Progenitor cell of endocrine pancreas (in vitro differentiated cells): ENCODE data around the gene DLGAP3. TPM values are rescaled to one million over a fixed set of nuclear protein-coding genes. Genes with fewer than 3 reads are reported as not detected.

Experiments
- DNase-seq: peaks from one replicate; pipeline ENCODE4 v3.0.0; 2021; ENCODE audit warnings: low spot score; ENCODE audit not compliant: unreplicated experiment
- H3K27ac Mint-ChIP-seq: 2 replicates; pipeline ENCODE4 v1.8.0; 2021; ENCODE audit warnings: mild to moderate bottlenecking, moderate library complexity, mixed read lengths
- H3K27me3 Mint-ChIP-seq: 2 replicates; pipeline ENCODE4 v1.8.0; 2021; ENCODE audit warnings: mixed read lengths
- H3K36me3 Mint-ChIP-seq: 2 replicates; pipeline ENCODE4 v1.8.0; 2022; ENCODE audit warnings: mixed read lengths; ENCODE audit not compliant: insufficient read depth
- H3K4me1 Mint-ChIP-seq: 2 replicates; pipeline ENCODE4 v1.8.0; 2021; ENCODE audit warnings: low read depth, mixed read lengths
- H3K4me3 Mint-ChIP-seq: 2 replicates; pipeline ENCODE4 v1.8.0; 2021; ENCODE audit warnings: low read depth, mild to moderate bottlenecking, moderate library complexity, mixed read lengths
- H3K9me3 Mint-ChIP-seq: 2 replicates; pipeline ENCODE4 v1.8.0; 2021; ENCODE audit warnings: low read depth, mixed read lengths
- total RNA-seq: library from RNA; stranded (reverse); gene quantifications from 2 replicates; pipeline ENCODE4 v1.2.1, GENCODE V29; 2021
- TF ChIP-seq, protein P1 (sequence below): fragments of 200-600 bp; sonication (generic); IDR thresholded peaks from one replicate; pipeline ENCODE4 v1.5.0; 2021; ENCODE audit warnings: antibody characterized with exemption, mild to moderate bottlenecking; ENCODE audit not compliant: unreplicated experiment

Gene DLGAP3
- total RNA-seq, 1 donor from 2014 or later = 1.3 TPM

DNA sequence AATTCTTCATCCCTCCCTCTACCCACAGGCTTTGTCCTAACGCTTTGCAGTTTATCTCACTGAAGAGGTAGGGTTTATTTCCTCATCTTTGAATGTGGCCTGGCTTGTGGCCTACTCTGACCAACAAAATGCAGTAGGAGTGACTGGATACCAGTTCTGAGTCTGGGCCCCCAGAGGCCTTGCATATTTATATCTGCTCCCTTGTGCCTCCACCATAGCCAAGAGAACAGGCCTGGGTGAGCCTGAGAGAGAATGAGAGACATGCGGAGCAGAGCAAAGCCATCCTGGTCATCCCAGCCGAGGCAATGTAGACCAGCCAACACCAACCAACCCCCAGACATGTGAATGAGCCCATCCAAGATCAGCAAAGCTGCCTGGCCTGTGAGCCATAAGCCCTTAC, 100.2 kb downstream of the DLGAP3 start:
- TF ChIP-seq, protein P1, sequence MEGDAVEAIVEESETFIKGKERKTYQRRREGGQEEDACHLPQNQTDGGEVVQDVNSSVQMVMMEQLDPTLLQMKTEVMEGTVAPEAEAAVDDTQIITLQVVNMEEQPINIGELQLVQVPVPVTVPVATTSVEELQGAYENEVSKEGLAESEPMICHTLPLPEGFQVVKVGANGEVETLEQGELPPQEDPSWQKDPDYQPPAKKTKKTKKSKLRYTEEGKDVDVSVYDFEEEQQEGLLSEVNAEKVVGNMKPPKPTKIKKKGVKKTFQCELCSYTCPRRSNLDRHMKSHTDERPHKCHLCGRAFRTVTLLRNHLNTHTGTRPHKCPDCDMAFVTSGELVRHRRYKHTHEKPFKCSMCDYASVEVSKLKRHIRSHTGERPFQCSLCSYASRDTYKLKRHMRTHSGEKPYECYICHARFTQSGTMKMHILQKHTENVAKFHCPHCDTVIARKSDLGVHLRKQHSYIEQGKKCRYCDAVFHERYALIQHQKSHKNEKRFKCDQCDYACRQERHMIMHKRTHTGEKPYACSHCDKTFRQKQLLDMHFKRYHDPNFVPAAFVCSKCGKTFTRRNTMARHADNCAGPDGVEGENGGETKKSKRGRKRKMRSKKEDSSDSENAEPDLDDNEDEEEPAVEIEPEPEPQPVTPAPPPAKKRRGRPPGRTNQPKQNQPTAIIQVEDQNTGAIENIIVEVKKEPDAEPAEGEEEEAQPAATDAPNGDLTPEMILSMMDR = no peak
- no peak overlapping the region for H3K4me3 Mint-ChIP-seq

DNA sequence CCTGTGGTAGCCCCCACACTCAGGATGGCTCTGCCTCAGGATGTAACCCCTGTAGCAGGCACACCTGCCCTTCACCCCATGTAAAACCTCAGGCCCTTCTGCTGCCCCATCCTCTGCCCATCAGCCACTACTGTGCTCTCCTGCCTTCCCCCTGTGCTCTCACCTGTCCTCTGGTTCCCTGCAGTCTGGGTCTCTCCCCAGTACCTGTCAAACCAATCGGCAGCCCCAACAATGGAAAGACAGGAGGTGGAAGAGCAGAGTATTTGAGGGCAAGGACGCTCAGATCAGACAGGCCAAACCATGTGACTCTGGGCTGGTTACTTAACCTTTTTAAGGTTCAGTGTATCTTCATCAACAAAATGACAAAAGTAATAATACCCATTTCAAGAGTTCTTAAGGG, 100.8 kb downstream of the DLGAP3 start:
- TF ChIP-seq, protein P1 = no peak
- no peaks in the 10 kb centered on the region for H3K36me3 Mint-ChIP-seq
- no peak overlapping the region for H3K27ac Mint-ChIP-seq
- H3K9me3 Mint-ChIP-seq = no peaks in the 10 kb centered on the region
- DNase-seq = no peak
- H3K27me3 Mint-ChIP-seq = no peaks in the 10 kb centered on the region
- H3K4me3 Mint-ChIP-seq = no peak overlapping the region
- peaks cover 41% of the 10 kb centered on the region for H3K4me1 Mint-ChIP-seq

More for the DNA sequence above, 100.2 kb downstream of the DLGAP3 start:
- H3K27me3 Mint-ChIP-seq = no peaks in the 10 kb centered on the region
- DNase-seq = no peak
- H3K36me3 Mint-ChIP-seq = no peaks in the 10 kb centered on the region
- H3K9me3 Mint-ChIP-seq = no peaks in the 10 kb centered on the region
- no peak overlapping the region for H3K27ac Mint-ChIP-seq
- H3K4me1 Mint-ChIP-seq = peaks cover 41% of the 10 kb centered on the region

DNA sequence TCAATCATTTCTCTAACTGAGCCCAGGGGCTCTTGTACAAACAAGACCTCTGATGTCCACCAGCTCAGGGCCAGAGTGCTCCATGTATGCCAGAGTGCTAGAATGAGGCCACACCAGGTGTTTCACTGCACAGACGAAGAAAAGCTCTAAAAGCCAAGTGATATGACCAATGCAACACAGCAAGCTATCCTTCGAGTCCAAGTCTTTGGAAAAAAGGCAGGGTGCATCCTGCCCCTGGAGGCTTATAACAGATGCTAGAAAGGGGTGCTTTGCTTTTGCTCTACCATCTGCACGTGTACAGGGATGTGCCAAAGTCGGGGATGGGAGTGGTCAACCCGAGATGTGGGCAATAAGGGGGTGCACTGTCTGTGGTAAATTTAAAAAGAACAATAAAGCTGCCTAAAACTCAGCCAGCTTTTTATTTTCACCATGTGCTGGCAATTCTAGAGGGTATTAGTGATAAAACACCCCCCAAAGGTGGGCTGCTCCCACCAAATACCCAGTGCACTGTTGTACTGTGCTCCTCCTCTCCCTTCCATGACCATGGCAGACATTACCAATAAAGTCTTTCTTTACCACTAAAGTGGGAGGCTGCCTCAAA, 102.0 kb downstream of the DLGAP3 start:
- Mint-ChIP-seq H3K9me3 (no peaks in the 10 kb centered on the region), H3K4me3 (no peak overlapping the region), H3K27me3 (no peaks in the 10 kb centered on the region), H3K4me1 (peaks cover 37% of the 10 kb centered on the region), H3K27ac (peak overlapping the region; percentile 3), H3K36me3 (no peaks in the 10 kb centered on the region)
- TF ChIP-seq, protein P1 = no peak
- DNase-seq = no peak

DNA sequence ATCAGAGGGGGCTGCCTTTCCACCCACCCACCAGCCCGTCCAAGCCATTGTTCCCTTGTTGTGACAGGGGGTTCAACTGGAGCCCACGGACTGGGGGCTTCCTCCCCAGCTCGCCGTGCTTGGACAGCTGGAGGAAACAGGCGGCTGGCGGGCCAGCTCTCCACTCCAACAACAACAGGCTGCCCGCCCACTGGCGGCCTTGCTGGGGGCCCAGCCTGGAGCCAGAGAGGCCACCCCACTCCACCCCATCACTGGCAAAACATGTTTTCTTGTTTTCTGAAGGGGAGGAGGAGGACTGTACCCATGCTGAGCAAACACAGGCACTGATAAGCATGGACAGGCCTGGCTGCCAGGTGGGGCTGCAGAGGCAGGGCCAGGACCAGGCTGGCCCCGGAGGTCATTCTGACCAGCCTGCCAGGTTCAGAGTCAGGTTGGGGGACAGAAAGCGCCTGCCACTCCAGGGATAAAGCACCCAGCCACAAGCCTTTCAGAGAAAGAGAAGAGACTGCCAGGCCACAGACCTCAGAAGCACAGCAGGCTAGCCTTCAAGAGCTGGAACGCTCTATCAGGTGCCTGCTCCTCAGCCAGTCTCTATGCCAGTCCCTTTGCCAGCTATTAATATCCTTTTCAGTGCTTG, 103.9 kb downstream of the DLGAP3 start:
- Mint-ChIP-seq H3K4me3 (no peak overlapping the region), H3K27ac (peak overlapping the region; percentile 88), H3K4me1 (peaks cover 36% of the 10 kb centered on the region), H3K36me3 (no peaks in the 10 kb centered on the region), H3K27me3 (no peaks in the 10 kb centered on the region), H3K9me3 (no peaks in the 10 kb centered on the region)
- TF ChIP-seq, protein P1 = no peak
- DNase-seq = peak; percentile 35

DNA sequence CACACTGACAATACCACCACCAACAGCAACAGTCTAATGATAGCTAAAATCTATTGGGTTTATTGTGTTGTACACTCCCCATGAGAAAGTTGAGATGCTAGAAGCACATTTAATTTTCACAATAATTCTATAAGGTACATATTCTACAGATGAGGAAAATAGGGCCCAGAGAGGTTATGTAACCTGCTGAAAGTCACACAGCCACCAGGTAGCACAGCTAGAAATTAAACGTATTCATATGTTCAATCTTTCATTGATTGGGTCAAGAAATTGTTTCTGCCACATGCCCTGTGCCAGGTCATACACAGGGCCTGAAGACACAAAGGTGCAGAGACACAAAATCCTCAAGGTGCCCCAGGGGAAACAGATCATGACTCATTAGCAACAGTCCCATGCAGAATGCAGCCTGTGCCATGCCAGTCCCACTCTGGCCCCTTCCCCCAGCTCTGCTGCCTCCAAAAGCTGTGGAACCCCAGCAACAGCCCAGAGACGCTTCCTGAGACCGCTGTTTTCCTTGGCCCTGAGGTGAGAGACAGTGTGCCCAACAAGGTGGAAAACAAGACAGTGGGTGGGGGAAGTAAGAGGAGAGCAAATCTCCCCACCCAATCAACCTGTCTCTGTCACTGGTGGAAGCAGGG, 104.5 kb downstream of the DLGAP3 start:
- DNase-seq = no peak
- Mint-ChIP-seq H3K27ac (peak overlapping the region; percentile 88), H3K9me3 (no peaks in the 10 kb centered on the region), H3K4me1 (peaks cover 36% of the 10 kb centered on the region), H3K27me3 (no peaks in the 10 kb centered on the region), H3K36me3 (no peaks in the 10 kb centered on the region), H3K4me3 (peak overlapping the region; percentile 44)
- TF ChIP-seq, protein P1 = no peak
